GM13977 (cell line): Measurements from ENCODE around the gene C1orf56.
A peak's percentile ranks its signal among the peaks of the same experiment; 100 is the strongest.

Source experiments
- DNase-seq: peaks from one replicate; pipeline ENCODE4 v3.0.0; 2012; ENCODE audit warnings: low spot score
- in situ Hi-C: fragments of 300-500 bp; cut with MboI; formaldehyde crosslinking; loops from one replicate; pipeline ENCODE4 v1.12.0; 2022; ENCODE audit warnings: low sequenced_read_pairs, low pct_unique_long_range_greater_than_20kb, mixed read lengths, inconsistent platforms; ENCODE audit not compliant: unreplicated experiment
- TF ChIP-seq, protein P1 (sequence below): IDR thresholded peaks from 2 replicates; pipeline ENCODE4 v1.5.1; 2012; ENCODE audit warnings: mild to moderate bottlenecking, control low read depth; ENCODE audit not compliant: insufficient read depth; ENCODE audit errors: extremely low read depth, missing control alignments

C1orf56 gene

DNA sequence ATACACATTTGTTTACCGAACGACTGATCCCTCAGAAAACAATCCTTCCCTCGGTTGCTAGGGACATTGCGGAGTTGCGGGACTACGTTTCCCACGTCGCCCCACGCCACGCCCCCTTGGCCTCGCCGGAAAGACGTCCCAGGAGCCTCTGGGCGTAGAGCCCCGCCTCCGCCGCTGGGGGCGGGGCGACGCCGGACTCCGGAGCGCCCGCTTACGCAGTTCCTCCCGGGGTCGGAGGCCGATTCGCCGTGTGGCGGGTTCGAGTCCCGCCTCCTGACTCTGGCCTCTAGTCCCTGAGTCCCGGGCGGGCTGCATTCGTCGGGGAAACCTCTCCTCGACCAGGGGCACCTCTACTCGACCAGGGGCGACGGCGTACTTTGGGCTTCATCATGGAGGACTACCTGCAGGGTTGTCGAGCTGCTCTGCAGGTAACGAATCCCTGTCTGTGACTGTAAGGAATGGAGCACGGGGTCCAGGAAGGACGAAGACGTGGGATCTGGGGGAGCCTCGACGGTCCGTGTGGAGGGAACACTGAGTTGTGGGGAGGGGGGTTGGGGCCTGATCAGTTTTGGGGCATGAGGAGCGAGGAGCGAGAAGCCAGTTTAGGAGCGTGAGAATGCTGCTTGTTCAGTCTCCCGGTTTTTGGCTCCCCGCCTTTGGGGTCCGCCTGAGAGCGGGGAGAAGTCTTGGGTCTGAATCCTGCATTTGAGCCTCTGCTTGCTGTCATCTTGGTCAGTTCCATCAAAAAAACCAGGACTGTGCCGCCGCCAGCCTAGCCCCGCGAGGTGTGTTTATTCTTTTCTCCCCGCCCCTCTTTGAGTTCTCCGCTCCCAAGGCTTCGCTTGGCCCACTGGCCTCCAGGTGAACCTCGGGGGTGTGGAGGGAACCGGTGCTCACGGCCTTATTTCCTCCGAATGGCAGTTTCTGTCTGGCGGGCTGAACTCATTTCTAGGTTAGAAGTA lies 39.0 kb upstream of the C1orf56 start, which contains the start of gene PRUNE1:
PRUNE1 (plus strand) TSS at position 206 of the 962 bp plus-strand sequence; CDS start at position 390, 184 bp downstream.
- peak; percentile 98 for DNase-seq
- TF ChIP-seq, protein P1, sequence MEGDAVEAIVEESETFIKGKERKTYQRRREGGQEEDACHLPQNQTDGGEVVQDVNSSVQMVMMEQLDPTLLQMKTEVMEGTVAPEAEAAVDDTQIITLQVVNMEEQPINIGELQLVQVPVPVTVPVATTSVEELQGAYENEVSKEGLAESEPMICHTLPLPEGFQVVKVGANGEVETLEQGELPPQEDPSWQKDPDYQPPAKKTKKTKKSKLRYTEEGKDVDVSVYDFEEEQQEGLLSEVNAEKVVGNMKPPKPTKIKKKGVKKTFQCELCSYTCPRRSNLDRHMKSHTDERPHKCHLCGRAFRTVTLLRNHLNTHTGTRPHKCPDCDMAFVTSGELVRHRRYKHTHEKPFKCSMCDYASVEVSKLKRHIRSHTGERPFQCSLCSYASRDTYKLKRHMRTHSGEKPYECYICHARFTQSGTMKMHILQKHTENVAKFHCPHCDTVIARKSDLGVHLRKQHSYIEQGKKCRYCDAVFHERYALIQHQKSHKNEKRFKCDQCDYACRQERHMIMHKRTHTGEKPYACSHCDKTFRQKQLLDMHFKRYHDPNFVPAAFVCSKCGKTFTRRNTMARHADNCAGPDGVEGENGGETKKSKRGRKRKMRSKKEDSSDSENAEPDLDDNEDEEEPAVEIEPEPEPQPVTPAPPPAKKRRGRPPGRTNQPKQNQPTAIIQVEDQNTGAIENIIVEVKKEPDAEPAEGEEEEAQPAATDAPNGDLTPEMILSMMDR: no peak
- in situ Hi-C loops: no loop called here

DNA sequence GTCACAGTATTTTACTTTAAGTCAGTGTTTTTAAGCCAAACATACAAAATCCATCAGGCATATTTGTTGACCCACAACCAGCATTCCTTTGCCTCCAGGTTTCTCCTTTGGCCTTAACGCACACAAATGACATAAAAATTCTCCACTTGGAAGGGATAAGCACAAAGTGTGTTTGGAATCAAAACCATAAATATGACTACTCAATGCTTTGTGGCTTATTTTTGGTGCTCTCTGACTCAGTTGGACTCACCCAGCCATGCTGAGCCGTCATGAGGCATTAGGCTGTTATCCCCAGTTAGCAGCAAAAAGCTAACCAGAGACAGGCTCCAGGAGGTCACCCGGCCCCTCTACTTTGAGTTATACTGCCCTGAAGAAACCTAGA lies 38.4 kb upstream of the C1orf56 start:
- TF ChIP-seq, protein P1: no peak
- DNase-seq: no peak
- in situ Hi-C loops: no loop called here

DNA sequence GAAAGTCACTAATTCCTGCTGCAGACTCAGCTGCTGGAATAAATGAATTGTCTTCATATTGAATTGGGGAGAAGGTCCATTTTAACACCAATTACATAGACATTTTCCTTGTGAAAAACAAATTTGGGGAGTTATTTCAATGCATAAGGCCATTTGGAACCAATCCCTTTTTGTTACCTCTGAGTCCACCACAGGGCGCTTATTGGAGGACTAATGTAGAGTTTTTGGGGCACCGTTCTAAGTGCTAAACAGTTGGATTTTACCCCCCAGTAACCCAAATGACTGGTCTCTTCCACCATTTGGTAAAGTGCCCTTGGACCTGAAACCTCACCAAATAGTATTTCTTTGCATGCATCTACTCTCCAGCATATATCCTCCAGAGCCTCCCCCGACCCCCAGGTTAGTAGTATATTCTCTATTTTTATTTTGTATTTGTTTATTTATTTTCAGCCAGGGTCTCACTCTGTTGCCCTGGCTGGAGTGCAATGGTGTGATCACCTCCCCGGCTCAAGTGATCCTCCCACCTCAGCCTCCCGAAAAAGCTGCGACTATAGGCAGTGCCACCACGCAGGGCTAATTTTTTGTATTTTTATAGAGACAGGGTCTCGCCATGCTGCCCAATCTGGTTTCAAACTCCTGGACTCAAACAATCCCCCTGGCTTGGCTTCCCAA lies 37.7 kb upstream of the C1orf56 start:
- in situ Hi-C loops: no loop called here
- no peak for DNase-seq
- TF ChIP-seq, protein P1: no peak

DNA sequence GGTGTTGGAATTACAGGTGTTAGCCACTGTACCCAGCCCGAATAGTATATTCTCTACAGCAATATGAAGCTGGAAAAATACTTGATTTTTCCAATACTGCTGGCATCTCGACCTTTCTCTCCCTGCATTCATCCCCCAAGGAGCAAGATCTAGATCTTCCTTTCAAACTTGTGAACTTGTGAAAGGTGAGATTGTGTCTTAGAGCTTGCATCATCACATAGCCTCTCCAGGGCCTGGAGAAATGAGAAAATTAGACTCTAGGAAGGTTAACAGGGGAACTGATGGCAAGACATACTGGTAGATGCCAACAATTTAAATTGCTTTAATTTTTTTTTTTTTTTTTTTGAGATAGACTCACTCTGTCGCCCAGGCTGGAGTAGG lies 37.2 kb upstream of the C1orf56 start:
- TF ChIP-seq, protein P1: no peak
- no peak for DNase-seq
- in situ Hi-C loops: no loop called here

DNA sequence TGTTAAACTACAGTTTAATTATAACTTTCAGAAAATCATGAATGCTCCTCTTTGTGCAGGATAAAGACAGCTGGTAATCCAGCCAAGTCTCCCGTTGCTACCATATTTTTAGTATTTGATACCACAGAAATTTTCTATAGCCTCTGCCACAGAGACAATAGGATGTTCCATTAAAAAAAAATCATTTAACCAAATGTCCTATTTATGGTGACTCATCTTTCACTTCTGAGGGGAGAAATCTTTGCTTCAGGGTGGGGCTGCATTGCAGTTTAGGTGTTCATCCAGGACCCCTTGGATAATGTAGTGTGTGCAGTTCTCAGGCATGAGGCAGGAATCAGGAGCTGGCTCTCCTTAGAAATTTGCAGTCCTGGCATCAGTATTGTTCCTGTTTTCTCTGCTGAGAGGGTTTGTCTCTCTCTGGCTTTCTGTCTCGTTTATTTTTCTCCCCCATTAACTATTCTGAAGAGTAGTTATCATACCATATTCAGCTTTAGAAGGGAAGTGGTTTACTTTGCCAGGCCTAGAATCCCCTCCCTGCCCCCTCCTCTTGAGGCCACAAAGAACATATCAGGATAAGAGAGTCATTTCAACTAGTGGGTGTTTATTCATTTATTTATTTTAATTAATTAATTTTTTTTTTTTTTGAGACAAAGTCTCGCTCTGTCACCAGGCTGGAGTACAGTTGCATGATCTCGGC lies 36.2 kb upstream of the C1orf56 start:
- in situ Hi-C loops: no loop called here
- no peak for DNase-seq

More for the DNA sequence above, 36.2 kb upstream of the C1orf56 start:
- TF ChIP-seq, protein P1: no peak
